HG03108 (cell line): ENCODE results near the gene RNF214.
"Not testable (repeated sequence)": the region's sequence is repeated elsewhere in the genome, so short reads cannot be mapped to it uniquely, and the experiment has no call there.

Source experiments
- ATAC-seq: cut with Tn5 transposase; IDR thresholded peaks from one replicate; pipeline ENCODE4 v1.9.1; 2021; ENCODE audit warnings: moderate library complexity; ENCODE audit not compliant: unreplicated experiment

The RNF214 gene

GRCh38 chr11:117197516-117198456 is 34.7 kb upstream of the RNF214 start:
- no peak for ATAC-seq

- no peak for ATAC-seq
Observed at GRCh38 chr11:117198613-117199012, 33.9 kb upstream of the RNF214 start.

DNA sequence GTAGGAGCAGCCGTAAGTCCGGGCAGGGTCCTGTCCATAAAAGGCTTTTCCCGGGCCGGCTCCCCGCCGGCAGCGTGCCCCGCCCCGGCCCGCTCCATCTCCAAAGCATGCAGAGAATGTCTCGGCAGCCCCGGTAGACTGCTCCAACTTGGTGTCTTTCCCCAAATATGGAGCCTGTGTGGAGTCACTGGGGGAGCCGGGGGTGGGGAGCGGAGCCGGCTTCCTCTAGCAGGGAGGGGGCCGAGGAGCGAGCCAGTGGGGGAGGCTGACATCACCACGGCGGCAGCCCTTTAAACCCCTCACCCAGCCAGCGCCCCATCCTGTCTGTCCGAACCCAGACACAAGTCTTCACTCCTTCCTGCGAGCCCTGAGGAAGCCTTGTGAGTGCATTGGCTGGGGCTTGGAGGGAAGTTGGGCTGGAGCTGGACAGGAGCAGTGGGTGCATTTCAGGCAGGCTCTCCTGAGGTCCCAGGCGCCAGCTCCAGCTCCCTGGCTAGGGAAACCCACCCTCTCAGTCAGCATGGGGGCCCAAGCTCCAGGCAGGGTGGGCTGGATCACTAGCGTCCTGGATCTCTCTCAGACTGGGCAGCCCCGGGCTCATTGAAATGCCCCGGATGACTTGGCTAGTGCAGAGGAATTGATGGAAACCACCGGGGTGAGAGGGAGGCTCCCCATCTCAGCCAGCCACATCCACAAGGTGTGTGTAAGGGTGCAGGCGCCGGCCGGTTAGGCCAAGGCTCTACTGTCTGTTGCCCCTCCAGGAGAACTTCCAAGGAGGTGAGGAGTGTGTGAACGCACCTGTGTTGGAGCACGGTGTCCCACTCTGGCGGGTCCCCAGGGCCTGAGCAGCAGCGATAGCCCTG is 33.2 kb upstream of the RNF214 start, which contains the start of gene TAGLN:
TSS of gene TAGLN (plus strand) at position 318 of the 863 bp plus-strand sequence. CDS start 3,644 bp downstream, outside the sequence.
- ATAC-seq: no peak

- no peak for ATAC-seq
Observed at GRCh38 chr11:117199916-117200812, 32.3 kb upstream of the RNF214 start.

- ATAC-seq: no peak
Observed at GRCh38 chr11:117200813-117201657, 31.4 kb upstream of the RNF214 start.

DNA sequence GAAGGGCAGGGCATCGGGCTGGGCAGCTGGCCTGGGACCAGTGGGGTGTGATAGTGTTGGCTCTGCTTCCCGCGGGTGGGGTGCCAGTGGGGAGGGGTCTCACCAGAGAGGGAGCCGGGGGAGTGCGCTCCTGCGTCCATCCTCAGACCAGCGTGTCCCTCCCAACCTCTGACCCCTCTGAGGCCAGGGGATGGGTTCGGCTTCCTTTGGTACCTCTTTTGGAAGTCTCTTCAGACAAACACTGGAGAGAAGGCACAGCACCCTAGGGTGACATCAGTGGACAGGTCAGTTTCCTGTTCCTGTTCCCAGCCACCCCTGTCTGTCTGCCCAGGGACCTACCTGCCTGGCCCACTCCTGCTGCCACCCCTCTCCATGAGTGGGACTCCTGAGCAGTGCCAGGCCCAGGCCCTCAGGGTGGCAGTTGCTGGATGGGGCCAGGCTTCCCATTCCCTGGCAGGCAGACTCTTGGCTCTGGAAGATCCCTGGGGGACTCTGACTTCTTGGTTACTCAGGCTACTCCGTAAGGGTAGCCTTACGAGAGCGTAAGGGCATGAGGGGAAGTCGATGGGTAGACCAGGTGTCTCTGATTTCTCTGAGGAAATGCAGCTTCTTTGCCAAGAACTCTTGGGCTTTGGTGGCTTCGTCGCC is 30.7 kb upstream of the RNF214 start:
- no peak for ATAC-seq

GRCh38 chr11:117202386-117203068 is 29.9 kb upstream of the RNF214 start:
- no peak for ATAC-seq

GRCh38 chr11:117203069-117203407 is 29.4 kb upstream of the RNF214 start:
- ATAC-seq: no peak

- no peak for ATAC-seq
Observed at GRCh38 chr11:117204283-117205080, 28.0 kb upstream of the RNF214 start.

DNA sequence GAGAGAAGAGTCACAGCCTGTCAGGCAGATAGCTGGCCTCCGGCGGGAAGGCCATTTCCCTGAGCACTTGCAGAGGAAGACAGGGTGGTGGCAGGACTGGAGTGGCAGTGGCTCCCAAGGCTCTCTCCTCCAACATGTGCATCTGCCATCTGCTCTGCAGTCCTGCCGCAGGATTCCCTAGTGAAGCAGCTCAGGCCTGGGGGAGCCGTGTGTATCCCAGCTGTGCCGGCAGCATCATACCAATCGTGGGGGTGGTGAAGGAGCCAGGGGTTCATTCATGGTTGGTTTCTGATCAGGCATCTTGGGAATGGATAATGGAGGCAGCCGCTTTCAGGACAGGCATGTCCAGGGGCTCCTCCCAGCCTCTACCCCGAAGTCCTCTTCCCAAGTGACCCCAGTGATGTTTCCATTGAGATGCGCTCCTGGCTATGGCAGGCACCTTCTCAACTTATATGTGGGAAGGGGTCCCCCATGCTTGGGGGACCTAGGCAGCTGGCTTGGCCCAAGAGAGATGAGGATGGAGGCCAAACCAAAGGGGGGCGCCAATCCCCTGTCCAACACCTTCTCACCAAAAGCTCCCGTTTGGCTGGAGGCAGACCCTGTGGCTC is 27.2 kb upstream of the RNF214 start:
- ATAC-seq: no peak

GRCh38 chr11:117206111-117206510 is 26.4 kb upstream of the RNF214 start:
- ATAC-seq: not testable (repeated sequence)

DNA sequence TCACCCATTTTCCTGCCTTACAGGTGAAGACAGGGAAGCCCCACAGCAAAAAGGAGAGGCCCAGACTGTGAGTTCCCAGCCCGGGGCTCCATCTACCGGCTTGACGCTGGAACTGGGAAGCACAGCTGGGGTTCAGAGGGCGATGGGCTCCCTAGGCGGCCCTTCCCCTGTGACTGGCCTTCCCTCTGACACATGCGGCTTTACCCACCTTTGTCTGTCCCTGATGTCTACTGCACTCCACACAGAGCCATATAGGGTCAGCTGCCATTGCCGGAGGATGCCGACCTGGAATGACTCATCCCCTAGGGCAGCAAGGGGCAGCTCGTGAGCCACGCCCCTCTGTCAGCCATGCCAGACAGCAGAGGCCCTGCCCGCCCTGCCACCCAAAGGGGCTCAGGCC is 25.6 kb upstream of the RNF214 start:
- ATAC-seq: not testable (repeated sequence)

GRCh38 chr11:117207481-117207880 is 25.0 kb upstream of the RNF214 start:
- ATAC-seq: not testable (repeated sequence)

- ATAC-seq: not testable (repeated sequence)
Observed at GRCh38 chr11:117208710-117209109, 23.8 kb upstream of the RNF214 start.

DNA sequence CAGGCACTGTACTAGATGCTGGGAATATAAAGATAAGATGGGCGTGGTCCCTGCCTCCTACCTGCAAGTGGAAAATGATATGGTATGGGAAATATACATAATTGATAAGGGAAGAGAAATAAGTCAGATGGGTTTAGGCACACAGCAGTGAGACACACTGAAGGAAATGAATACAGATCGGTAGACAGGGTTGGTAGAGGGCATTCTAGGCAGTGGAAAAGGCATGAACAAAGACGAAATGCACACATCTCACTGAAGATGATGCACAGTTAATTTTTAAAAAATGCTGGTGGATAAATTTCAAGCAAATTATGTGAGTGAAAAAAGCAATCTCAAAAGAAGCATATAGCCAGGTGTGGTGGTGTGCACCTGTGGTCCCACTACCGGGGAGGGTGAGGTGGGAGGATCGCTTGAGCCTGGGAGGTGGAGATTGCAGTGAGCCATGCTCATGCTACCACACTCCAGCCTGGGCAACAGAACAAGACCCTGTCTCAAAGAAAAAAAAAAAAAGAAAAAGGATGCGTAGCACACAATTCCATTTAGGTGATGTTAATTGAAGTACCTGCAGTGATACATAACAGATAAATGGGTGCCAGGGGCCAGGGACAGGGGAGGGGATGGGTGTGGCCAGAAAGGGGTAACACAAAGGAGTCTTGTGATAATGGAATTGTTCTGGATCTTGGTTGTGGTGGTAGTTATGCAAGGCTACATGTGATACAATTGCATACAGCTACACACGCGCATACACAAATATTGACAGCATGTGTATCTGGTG is 22.9 kb upstream of the RNF214 start:
- ATAC-seq: not testable (repeated sequence)

GRCh38 chr11:117210620-117211019 is 21.9 kb upstream of the RNF214 start:
- ATAC-seq: no peak
